GM21717 (cell line): ENCODE measurements around the gene PRMT7.
"Not testable (repeated sequence)": the region's sequence is repeated elsewhere in the genome, so short reads cannot be mapped to it uniquely, and the experiment has no call there.

Source experiments
- ATAC-seq: cut with Tn5 transposase; IDR thresholded peaks from one replicate; pipeline ENCODE4 v1.9.1; 2021; ENCODE audit warnings: mild to moderate bottlenecking, moderate library complexity; ENCODE audit not compliant: unreplicated experiment

PRMT7 gene

GRCh38 chr16:68283801-68284598, 26.8 kb upstream of the PRMT7 start:
- no peak for ATAC-seq

- ATAC-seq, result peak; percentile 57
These were observed 26.0 kb upstream of the PRMT7 start for GRCh38 chr16:68284847-68285246.

- no peak for ATAC-seq
These were observed 25.1 kb upstream of the PRMT7 start for GRCh38 chr16:68285683-68286082.

GRCh38 chr16:68286153-68287074, 24.4 kb upstream of the PRMT7 start:
- no peak for ATAC-seq

- ATAC-seq, result no peak
These were observed 23.3 kb upstream of the PRMT7 start for GRCh38 chr16:68287276-68288251.

GRCh38 chr16:68288252-68288650, 22.6 kb upstream of the PRMT7 start:
- no peak for ATAC-seq

- not testable (repeated sequence) for ATAC-seq
These were observed 22.0 kb upstream of the PRMT7 start for GRCh38 chr16:68288796-68289195.

GRCh38 chr16:68289202-68289601, 21.6 kb upstream of the PRMT7 start:
- no peak for ATAC-seq

GRCh38 chr16:68289621-68290329, 21.0 kb upstream of the PRMT7 start:
- ATAC-seq, result peak; percentile 71

- no peak for ATAC-seq
These were observed 20.4 kb upstream of the PRMT7 start for GRCh38 chr16:68290450-68290849.

GRCh38 chr16:68291227-68291626, 19.6 kb upstream of the PRMT7 start:
- ATAC-seq, result no peak

- ATAC-seq, result no peak
These were observed 18.4 kb upstream of the PRMT7 start for GRCh38 chr16:68292425-68292824.

- no peak for ATAC-seq
These were observed 14.5 kb upstream of the PRMT7 start for GRCh38 chr16:68296291-68296690.

- ATAC-seq, result no peak
These were observed 14.1 kb upstream of the PRMT7 start for GRCh38 chr16:68296693-68297092.

GRCh38 chr16:68297908-68298307, 12.9 kb upstream of the PRMT7 start:
- no peak for ATAC-seq

- no peak for ATAC-seq
These were observed 12.5 kb upstream of the PRMT7 start for GRCh38 chr16:68298312-68298711.

GRCh38 chr16:68298907-68299561, 11.8 kb upstream of the PRMT7 start:
- no peak for ATAC-seq

GRCh38 chr16:68299571-68300453, 11.0 kb upstream of the PRMT7 start:
- ATAC-seq, result no peak
